Measurements from ENCODE around the gene EIF1B.

The EIF1B gene

GRCh38 chr3:40309418-40309924 is at the start of gene EIF1B:
TSS of gene EIF1B (plus strand) at chr3:40309707. CDS start at chr3:40309942, 235 bp downstream.
- Histone ChIP-seq H3K79me2 (ENCODE audit: insufficient read depth, low read length) (peaks cover 23% of the 10 kb centered on the region), H3K27ac (ENCODE audit: low read length) (peak within 1 kb of the TSS; percentile 94), H3K4me2 (ENCODE audit: insufficient read depth, low read length) (peak within 1 kb of the TSS; percentile 92), H4K20me1 (ENCODE audit: insufficient read depth, low read length) (no peaks in the 10 kb centered on the region), H3K27me3 (ENCODE audit: insufficient read depth, low read length, poor library complexity) (no peaks in the 10 kb centered on the region), H3K9ac (ENCODE audit: low read depth, low read length) (peak within 1 kb of the TSS; percentile 96), H3K4me3 (ENCODE audit: low read depth in 1 of 2, low read length in 2 of 2) (peak within 1 kb of the TSS; percentile 82 to 85), H3K36me3 (ENCODE audit: insufficient read depth, low read length) (peaks cover 35% of the 10 kb centered on the region), H3K9me3 (ENCODE audit: insufficient read depth, low read length, severe bottlenecking) (no peaks in the 10 kb centered on the region), H2AFZ (ENCODE audit: low read depth, low read length) (peak within 1 kb of the TSS; percentile 94), H3K4me1 (ENCODE audit: insufficient read depth, low read length) (peaks cover 28% of the 10 kb centered on the region)
- DNase-seq (peak; percentile 98), ATAC-seq (ENCODE audit: insufficient read depth, low read depth) (peak; percentile 89)
- TF ChIP-seq EZH2 (IDR thresholded peaks at IDR 0.05; ENCODE audit: borderline replicate concordance, low read depth, low read length, severe bottlenecking): no peak
- TF ChIP-seq CTCF (IDR thresholded peaks at IDR 0.05; ENCODE audit: borderline replicate concordance, extremely low read depth, low read length, poor library complexity, severe bottlenecking): peak; percentile 88

GRCh38 chr3:40262331-40262730 is 47.2 kb upstream of the EIF1B start:
- no peak overlapping the region for H3K4me2 ChIP-seq (ENCODE audit: insufficient read depth, low read length)
- no peaks in the 10 kb centered on the region for H3K36me3 ChIP-seq (ENCODE audit: insufficient read depth, low read length)
- TF ChIP-seq CTCF (IDR thresholded peaks at IDR 0.05; ENCODE audit: borderline replicate concordance, extremely low read depth, low read length, poor library complexity, severe bottlenecking) (no peak), EZH2 (IDR thresholded peaks at IDR 0.05; ENCODE audit: borderline replicate concordance, low read depth, low read length, severe bottlenecking) (no peak)
- peaks cover 3% of the 10 kb centered on the region; the same call in 1 of the 2 replicates for H4K20me1 ChIP-seq (ENCODE audit: insufficient read depth, low read length)
- H3K4me3 ChIP-seq (ENCODE audit: low read depth in 1 of 2, low read length in 2 of 2): no peak overlapping the region
- H2AFZ ChIP-seq (ENCODE audit: low read depth, low read length): no peak overlapping the region
- ATAC-seq (ENCODE audit: insufficient read depth, low read depth) (no peak), DNase-seq (no peak)
- no peaks in the 10 kb centered on the region for H3K4me1 ChIP-seq (ENCODE audit: insufficient read depth, low read length)
- no peak overlapping the region for H3K27ac ChIP-seq (ENCODE audit: low read length)
- no peaks in the 10 kb centered on the region for H3K9me3 ChIP-seq (ENCODE audit: insufficient read depth, low read length, severe bottlenecking)
- H3K27me3 ChIP-seq (ENCODE audit: insufficient read depth, low read length, poor library complexity): no peaks in the 10 kb centered on the region
- no peaks in the 10 kb centered on the region for H3K79me2 ChIP-seq (ENCODE audit: insufficient read depth, low read length)
- H3K9ac ChIP-seq (ENCODE audit: low read depth, low read length): no peak overlapping the region

GRCh38 chr3:40264451-40264850 is 45.1 kb upstream of the EIF1B start:
- Histone ChIP-seq H2AFZ (ENCODE audit: low read depth, low read length) (no peak overlapping the region), H3K79me2 (ENCODE audit: insufficient read depth, low read length) (no peaks in the 10 kb centered on the region), H3K27me3 (ENCODE audit: insufficient read depth, low read length, poor library complexity) (peaks cover 3% of the 10 kb centered on the region), H4K20me1 (ENCODE audit: insufficient read depth, low read length) (no peaks in the 10 kb centered on the region), H3K4me3 (ENCODE audit: low read depth in 1 of 2, low read length in 2 of 2) (no peak overlapping the region), H3K4me1 (ENCODE audit: insufficient read depth, low read length) (no peaks in the 10 kb centered on the region), H3K4me2 (ENCODE audit: insufficient read depth, low read length) (no peak overlapping the region), H3K36me3 (ENCODE audit: insufficient read depth, low read length) (no peaks in the 10 kb centered on the region), H3K27ac (ENCODE audit: low read length) (no peak overlapping the region), H3K9me3 (ENCODE audit: insufficient read depth, low read length, severe bottlenecking) (no peaks in the 10 kb centered on the region), H3K9ac (ENCODE audit: low read depth, low read length) (no peak overlapping the region)
- no peak for TF ChIP-seq CTCF (IDR thresholded peaks at IDR 0.05; ENCODE audit: borderline replicate concordance, extremely low read depth, low read length, poor library complexity, severe bottlenecking)
- TF ChIP-seq EZH2 (IDR thresholded peaks at IDR 0.05; ENCODE audit: borderline replicate concordance, low read depth, low read length, severe bottlenecking): no peak
- DNase-seq (no peak), ATAC-seq (ENCODE audit: insufficient read depth, low read depth) (no peak)
